Kidney tubule cell (primary cell): ENCODE measurements around the gene HAX1.
"Not testable (repeated sequence)": the region's sequence is repeated elsewhere in the genome, so short reads cannot be mapped to it uniquely, and the experiment has no call there.

Experiments
- DNase-seq: peaks from one replicate; pipeline ENCODE4 v3.0.0-alpha.2; 2018; ENCODE audit warnings: low spot score

HAX1 gene

DNA sequence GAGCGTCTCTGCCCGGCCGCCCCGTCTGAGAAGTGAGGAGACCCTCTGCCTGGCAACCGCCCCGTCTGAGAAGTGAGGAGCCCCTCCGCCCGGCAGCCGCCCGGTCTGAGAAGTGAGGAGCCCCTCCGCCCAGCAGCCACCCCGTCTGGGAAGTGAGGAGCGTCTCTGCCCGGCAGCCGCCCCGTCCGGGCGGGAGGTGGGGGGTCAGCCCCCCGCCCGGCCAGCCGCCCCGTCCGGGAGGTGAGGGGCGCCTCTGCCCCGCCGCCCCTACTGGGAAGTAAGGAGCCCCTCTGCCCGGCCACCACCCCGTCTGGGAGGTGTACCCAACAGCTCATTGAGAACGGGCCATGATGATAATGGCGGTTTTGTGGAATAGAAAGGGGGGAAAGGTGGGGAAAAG, 15.2 kb downstream of the HAX1 start:
- not testable (repeated sequence) for DNase-seq

DNA sequence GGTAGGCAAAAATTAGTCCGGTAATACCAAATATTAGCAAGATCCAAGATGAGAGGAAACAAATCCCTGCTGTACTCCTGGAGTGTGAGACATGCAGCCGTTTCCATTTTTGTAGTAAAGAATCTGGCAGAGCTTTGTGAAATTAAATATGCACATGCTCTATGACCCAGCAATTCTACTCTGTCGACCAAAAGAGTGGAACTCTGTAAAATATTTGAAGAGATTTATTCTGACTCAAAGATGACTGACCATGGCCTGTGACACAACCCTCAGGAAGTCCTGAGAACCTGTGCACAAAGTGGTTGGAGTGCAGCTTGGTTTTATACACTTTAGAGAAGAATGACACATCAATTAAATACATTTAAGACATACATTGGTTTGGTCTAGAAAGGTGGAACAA, 16.2 kb downstream of the HAX1 start:
- DNase-seq: peak; percentile 38

DNA sequence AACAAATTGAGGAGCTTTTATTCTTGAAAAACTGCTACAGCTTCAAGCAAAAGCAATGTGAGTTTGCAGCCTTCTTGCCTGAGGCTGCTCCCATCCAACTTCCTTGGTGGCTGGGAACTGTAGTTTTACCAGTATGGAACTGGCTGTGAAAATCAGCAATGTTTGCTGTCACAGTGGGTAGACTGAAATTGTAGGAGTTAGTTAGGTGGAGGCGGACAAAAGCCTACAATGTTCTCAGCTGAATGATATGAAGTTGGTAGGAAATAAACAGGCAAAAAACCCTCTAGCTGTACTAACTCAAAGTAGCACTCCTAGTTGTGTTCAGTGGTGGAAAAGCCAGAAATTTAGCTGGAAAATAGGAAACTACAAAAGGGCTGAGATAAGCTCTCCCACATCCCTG, 18.5 kb downstream of the HAX1 start:
- DNase-seq: no peak

DNA sequence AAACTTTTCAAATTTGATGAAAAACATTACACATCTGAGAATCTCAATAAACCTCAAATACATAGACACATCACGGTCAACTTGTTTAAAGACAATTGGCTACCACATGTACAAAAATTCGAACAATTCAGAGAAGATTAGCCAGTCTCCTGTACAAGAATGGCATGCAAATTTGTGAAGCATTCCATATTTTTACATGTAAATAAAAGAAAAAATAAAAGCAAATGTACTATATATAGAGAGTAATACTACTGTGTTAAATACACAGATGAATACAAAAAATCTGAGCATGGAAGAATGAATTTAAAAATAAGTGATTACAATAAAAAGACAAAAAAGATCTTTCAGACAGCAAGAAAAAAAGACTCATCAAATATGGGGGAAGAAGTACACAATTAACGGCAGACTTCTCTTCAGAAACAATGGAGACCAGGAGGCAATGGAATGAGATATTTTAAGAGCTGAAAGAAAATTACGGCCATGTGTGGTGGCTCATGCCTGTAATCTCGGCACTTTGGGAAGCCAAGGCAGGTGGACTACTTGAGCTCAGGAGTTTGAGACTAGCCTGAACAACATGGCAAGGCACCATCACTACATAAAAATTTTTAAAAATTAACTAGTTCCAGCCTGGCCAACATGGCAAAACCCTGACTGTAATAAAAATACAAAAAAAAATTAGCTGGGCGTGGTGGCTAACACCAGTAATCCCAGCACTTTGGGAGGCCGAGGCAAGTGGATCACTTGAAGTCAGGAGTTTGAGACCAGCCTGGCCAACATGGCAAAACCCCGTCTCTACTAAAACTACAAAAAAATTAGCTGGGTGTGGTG, 23.2 kb downstream of the HAX1 start:
- no peak for DNase-seq

DNA sequence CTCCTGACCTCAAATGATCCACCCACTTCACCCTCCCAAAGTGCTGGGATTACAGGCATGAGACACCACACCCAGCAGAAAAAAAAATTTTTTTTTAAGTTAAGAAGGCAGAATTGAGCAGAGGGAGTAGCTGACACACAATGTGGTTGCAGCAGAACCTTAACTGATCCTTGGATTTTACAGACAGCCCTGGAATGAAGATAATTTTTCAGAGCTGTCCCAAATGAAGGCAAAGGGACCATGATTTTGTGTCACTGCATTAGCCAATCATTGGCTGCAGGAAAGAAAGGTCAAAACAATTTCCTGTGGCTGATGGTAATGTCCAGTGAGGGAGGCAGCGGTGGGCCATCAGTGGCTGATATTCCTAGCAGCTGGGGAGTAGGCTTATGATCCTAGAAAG, 29.2 kb downstream of the HAX1 start:
- no peak for DNase-seq

DNA sequence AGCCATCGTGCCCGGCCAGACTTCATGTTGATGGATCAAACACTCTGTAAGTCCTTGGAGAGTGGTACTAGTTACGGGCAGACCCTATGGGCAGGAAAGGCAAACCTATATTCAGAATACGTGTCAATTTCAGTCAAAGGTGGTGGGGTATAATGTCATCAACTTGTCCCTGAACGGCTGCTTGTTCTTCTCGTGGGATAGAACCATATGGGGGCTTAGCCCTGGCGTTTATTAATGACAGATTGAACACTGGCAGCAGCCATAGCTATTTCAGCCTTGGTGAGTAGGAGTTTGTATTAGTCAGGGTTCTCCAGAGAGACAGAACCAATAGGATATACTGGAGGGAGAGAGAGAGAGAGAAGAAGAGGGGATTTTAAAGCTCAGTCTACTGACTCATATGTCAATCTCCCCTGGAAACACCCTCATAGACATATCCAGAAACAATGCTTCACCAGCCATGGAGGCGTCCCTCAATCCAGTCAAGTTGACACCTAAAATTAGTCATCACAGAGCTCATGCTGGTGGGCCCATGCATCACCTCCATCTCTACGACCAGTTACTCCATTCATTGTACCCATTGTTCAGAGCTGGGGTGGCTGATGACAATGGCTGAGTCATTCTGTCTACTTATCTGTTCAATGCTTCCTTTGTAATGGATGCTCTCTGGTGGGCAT, 32.4 kb downstream of the HAX1 start:
- DNase-seq: peak; percentile 88

DNA sequence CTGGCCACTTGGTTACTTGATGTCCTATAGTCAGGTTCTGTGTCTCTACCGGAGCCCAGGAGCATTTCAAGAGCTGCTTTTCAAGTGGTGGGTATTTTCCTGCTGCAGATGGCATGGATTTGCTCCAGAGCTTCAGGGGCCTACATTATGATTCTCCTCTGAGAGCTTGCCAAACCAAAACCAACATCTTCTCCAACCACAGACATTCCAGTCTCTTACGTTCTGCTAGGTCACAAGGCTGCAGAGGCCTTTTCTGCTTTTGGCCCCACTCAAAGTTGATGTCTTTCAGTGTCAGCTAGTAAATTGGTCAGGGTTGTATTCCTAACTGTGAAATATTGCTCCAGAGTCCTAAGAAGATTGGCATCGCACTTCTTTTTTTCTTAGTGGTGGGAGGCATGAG, 33.7 kb downstream of the HAX1 start:
- peak; percentile 42 for DNase-seq

DNA sequence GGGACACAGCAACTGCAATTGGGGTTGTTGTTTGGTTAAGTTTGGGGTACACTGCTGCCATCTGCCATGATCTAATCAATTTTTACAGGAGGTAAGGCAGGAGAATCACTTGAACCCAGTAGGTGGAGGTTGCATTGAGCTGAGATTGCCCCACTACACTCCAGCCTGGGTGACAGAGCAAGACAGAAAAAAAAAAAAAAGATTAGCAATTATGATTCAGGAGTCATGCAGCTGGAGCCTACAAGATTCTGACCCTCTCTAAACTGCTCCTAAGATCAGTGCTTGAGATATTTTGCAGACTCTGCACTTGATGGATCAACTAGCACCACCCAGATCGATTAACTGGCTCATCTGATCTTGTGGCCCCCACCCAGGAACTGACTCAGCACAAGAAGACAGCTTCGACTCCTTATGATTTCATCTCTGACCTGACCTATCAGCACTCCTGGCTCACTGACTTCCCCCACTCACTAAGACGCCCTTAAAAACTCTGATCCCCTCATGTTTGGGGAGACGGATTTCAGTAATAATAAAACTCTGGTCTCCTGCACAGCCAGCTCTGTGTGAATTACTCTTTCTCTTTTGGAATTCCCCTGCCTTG, 35.3 kb downstream of the HAX1 start:
- DNase-seq: peak; percentile 22

DNA sequence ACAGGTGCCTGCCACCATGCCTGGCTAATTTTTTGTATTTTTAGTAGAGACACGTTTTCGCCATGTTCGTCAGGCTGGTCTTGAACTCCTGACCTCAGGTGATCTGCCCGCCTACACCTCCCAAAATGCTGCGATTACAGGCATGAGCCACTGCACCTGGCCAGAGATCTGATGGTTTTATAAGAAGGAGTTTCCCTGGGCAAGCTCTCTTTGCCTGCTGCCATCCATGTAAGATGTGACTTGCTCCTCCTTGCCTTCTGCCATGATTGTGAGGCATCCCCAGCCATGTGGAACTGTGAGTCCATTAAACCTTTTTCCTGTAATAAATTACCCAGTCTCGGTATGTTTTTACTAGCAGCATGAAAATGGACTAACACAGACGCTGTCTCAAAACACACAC, 36.7 kb downstream of the HAX1 start:
- not testable (repeated sequence) for DNase-seq

DNA sequence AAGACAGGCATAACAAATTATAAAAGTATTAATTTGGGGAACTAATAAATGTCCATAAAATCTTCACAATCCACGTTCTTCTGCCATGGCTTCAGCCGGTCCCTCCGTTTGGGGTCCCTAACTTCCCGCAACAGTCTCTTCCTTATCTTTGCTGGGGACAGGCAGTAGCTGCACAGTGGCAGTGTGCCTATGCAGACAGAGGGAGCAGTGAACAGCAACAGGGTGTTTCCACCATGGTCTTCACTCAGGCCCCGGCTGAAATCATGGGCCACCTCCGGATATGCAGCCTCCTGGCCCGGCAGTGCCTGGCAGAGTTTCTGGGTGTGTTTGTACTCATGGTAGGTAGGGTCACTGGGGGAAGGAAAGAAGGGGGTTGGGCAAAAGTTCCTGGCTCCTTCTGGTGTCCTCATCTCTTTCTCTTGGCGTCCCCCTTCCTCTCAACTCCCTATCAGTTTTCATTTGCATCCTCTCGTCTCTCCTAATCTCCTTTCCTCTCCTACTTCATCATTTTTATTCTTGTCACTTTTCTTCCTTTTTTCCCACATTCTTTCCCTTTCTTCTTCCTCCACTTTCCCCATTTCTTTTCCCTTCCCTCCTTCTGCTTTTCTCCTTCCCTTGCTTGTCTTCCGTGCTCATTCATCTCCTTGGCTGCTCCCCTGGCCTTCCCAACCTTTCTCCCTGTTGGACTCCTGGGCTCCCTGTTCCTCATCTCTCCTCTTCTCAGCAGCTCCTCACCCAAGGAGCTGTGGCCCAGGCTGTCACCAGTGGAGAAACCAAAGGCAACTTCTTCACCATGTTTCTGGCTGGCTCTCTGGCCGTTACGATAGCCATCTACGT, 40.0 kb downstream of the HAX1 start:
- not testable (repeated sequence) for DNase-seq

DNA sequence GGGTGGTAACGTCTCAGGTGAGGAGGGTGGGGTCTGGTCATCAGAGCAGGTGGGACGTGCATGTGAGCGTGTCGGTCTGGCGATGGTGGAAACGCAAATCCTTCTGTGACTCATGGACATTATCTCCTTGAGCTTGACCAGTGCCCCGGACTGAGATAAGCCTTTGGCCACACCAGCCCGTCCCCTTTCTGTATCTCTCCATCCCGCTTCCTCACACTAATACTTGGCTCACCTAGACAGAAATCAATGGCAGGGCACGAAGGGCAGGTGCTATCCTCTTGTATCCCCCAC, 40.6 kb downstream of the HAX1 start:
- no peak for DNase-seq

DNA sequence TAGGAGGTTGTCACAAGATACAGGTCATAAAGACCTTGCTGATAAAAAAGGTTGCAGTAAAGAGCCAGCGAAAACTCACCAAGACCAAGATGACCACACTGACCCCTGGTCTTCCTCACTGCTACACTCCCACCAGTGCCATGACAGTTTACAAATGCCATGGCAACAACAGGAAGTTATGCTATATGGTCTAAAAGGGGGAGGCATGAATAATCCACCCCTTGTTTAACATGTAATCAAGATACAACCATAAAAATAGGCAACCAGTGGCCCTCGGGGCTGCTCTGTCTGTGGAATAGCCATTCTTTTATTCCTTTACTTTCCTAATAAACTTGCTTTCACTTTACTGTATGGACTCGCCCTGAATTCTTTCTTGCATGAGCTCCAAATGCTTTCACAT, 41.8 kb downstream of the HAX1 start:
- DNase-seq: not testable (repeated sequence)

DNA sequence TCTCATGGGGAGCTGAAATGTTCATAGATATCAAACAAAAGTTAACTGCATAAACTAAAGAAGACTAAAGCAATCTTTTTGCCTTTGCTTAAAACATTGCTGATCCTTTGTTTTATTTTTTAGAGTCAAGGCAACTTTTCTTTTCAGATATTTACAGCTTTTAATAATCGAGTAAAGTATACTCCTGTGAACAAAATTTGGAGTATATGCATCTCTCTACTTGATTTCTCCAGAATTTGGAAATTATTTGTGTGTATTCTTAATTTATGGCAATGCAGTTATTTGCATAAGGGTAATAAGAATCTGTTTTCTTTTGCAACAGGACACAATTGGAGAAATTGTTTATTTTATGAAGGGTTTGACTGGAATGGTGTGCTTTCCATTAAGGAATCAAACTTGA, 44.3 kb downstream of the HAX1 start:
- DNase-seq: no peak

DNA sequence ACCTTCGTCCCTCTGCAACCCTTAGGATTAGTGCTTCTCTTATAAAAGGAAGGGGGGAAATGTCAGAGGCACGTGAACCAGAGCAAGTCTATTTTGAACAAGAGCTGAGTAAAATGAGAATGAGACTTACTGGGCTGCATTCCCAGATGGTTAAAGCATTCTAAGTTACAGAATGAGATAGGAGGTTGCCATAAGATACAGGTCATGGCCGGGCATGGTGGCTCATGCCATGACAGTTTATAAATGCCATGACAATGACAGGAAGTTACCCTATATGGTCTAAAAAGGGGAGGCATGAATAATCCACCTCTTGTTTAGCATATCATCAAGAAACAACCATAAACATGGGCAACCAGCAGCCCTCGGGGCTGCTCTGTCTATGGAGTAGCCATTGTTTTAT, 46.0 kb downstream of the HAX1 start:
- no peak for DNase-seq

DNA sequence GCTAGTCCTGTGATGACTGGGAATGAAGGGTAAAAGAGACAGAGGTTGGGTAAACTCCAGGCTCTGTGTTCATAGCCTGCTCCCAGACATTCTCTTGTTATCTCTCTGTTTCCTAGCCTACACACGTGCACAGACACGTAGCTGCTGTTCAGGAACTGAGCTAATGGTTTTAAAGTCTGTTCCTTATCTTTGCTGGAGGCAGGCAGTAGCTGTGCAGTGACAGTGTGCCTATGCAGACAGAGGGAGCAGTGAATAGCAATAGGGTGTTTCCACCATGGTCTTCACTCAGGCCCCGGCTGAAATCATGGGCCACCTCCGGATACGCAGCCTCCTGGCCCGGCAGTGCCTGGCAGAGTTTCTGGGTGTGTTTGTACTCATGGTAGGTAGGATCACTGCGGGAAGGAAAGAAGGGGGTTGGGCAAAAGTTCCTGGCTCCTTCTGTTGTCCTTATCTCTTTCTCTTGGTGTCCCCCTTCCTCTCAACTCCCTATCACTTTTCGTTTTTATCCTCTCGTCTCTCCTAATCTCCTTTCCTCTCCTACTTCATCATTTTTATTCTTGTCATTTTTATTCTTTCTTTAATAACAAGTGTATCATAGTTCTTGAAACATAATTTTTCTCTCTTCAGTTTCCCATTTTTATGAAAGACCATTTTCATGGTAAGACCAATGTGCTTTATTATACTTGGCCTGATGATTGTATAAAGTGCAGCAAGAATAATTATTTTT, 48.6 kb downstream of the HAX1 start, which contains the start of gene AQP10:
AQP10 (plus strand) TSS at position 212 of the 727 bp plus-strand sequence; CDS start at position 275, 63 bp downstream.
- DNase-seq: no peak

DNA sequence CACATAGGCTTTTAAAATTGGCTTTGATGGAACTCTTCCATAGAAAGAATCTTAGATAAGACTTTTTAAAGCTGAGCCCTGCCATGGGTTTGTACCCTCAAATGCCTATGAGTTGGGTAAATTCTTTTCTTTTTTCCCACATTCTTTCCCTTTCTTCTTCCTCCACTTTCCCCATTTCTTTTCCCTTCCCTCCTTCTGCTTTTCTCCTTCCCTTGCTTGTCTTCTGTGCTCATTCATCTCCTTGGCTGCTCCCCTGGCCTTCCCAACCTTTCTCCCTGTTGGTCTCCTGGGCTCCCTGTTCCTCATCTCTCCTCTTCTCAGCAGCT, 49.1 kb downstream of the HAX1 start:
- not testable (repeated sequence) for DNase-seq

DNA sequence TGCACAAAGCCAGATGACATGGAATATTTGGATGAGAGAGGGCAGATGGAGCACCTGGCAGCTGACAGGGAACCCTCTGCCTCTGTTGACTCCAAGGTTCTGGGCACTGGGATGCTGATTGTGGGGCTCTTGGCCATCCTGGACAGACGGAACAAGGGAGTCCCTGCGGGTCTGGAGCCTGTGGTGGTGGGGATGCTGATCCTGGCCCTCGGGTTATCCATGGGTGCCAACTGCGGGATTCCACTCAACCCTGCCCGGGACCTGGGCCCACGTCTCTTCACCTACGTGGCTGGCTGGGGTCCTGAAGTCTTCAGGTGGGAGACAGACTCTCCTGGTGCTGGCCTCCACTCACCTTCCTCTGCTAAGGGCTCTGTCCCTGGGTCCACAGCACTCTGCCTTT, 51.1 kb downstream of the HAX1 start:
- DNase-seq: no peak

DNA sequence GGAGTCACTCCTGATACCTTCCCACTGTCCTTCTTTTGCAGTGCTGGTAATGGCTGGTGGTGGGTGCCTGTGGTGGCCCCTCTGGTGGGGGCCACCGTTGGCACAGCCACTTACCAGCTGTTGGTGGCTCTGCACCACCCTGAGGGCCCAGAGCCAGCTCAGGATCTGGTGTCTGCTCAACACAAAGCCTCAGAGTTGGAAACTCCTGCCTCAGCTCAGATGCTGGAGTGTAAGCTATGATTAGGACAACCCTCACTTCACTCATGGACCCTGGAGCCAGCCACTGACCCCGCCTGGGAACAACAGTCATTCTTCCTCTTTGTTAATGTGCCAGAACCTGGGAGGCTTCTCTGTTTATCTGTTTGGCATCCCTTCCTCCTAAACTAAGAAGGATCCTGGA, 51.8 kb downstream of the HAX1 start:
- DNase-seq: no peak

DNA sequence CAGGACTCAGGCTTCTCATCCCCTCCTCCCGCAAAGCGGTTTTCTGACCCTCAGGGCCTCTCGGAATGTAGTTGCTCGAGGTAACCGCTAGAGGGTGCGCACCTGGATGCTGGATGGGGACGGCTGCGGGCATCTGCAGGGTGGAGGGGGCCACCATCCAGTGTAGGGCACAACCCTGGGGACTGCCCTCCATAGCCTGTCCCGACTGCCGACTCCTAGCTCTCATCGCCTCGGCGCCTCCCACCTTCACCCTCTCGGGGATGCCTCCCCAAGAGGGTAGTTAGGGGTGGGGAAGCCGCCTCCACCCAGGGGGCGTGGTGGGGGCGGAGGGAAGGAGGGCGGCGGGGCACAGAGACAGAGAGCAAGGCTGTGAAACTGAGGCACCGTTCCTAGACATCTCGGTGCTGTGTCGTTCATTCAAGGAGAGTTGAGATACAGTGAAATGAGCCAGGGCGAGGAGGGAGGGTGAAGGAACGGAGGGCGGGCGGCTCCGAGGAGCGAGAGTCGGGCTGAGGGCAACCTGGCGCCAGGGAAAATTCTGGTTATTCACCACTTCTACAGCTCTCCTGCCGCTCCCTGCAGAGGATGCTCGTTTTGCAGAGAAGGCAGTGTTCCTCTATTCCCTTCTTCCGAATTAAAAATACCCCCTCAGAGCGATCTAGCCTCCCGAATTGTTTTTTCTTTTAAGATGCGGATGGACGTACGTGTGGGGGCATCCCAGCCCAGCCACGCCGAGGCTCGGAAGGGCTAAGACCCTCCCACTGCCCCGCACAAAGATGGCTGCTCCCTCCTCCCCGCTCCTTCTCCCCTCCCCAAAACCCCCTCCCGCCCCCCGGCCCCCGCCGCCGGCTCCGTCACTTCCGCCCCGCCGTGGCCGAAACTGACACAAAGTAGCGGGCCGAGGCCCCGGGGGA, 52.5 kb downstream of the HAX1 start, which contains the start of gene ATP8B2:
ATP8B2 (plus strand) TSS at position 857 of the 914 bp plus-strand sequence. CDS start 2,617 bp downstream, outside the sequence.
- DNase-seq: peak; percentile 77
